GM18499 (cell line): ENCODE data around the gene MAPKAPK3.

Experiments
- ATAC-seq: cut with Tn5 transposase; IDR thresholded peaks from one replicate; pipeline ENCODE4 v1.9.1; 2021; ENCODE audit warnings: moderate number of reproducible peaks; ENCODE audit not compliant: insufficient read depth, unreplicated experiment

MAPKAPK3 gene

DNA sequence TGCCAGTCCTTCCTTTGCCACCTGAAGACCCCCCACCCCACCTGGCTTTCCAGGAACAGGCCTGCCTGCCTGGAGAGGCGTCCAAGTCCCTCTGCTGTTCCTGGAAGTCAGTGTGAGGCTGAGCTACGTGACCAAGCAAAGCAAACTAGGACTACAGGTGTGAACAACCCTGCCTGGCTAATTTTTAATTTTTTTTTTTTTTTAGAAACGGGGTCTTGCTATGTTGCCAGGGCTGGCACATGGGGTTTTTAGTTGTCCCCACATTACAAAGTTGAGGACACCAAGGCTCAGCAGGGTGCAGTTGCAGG, 30.2 kb upstream of the MAPKAPK3 start:
- no peak for ATAC-seq

DNA sequence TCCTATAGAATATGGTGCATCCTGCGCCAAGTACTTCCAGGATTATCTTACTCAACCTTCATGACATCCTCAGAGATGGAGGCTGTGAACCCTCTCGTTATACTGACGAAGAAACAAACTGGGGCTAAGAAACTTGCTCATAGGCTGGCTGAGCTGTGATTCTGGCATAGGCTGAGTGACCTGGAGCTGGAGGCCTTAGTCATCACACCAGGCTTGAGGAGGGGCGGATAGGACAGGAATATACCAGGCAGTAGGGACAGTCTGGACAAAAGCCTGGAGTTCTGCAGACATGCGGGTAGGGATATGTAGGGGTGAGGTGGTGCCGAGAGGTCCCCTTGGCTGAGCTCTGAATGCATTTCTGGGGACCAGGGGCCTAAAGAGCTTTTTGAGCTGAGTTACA, 29.6 kb upstream of the MAPKAPK3 start:
- ATAC-seq: no peak

DNA sequence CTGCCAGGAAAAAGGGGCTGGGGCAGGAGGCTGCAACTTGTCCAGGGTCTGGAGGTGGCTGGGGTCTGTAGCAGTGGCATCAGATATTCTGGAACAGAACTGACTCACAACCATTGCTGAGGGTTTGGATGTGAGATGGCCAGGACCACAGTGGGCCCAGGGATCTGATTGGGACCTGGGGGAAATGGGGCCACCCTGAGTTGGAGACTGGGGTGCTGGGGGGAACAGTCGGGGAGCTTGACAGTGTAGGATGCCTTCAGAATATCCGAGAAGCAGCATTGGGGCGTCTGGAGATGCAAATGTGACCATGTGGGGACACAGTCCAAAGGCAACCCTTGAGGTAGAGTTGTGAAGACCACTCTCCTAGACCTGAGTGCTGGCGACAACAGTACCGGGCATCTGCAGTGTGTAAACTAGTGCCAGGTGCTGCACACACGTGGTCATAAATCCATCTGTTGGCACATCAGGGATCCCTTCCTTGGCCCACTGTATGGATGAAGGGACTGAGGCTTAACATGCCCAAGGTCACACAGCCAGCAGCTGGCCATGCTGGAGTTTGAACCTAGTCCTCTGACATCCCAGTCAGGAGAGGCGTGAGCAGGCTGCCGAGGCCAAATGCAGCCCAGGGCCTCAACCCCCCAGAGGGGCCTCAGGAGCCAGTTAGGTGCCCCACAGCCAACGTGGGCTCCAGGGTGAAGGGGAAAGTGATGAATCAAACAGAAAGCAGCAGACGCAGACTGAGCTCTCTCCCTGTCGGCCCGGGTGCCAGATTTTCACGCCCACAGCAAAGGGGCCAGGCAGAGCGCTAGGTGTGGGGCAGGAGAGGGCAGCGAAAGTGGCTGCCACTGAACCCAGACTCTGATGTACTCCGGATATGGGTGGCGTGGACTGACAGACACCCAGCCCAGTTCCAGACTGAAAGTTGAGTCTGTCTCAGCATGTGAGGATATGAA, 28.9 kb upstream of the MAPKAPK3 start:
- ATAC-seq: no peak

DNA sequence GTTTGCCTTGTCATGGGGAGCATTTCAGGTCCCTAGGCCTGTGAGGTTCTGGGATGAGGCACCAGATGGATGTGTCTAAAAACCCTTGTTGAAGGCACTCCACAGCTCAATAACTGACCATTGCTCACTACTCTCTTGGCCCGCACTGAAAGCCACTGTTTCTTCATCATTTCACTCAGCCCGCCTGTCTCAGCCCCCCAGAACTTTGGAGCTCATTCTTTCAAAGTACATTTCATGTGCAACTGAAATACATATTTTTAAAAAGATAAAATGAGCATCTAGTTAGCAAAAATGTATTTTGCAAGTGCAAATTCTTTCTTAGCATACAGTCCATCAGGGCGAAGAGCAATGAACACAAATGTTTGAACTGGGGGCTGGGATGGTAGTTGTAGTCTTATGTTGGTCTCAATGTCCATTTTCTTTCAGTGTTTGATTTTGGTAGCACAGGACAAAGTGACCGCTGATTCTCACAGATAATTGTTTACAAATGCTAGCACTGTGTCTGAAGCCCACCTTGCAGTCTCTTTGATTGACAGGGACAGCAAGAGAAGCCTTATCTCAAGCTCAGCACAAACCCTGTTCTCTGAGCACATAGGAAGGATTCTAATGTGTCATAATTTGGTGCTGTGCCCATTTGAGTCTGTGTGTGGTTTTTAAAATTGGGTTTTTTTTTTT, 28.1 kb upstream of the MAPKAPK3 start:
- ATAC-seq: no peak

DNA sequence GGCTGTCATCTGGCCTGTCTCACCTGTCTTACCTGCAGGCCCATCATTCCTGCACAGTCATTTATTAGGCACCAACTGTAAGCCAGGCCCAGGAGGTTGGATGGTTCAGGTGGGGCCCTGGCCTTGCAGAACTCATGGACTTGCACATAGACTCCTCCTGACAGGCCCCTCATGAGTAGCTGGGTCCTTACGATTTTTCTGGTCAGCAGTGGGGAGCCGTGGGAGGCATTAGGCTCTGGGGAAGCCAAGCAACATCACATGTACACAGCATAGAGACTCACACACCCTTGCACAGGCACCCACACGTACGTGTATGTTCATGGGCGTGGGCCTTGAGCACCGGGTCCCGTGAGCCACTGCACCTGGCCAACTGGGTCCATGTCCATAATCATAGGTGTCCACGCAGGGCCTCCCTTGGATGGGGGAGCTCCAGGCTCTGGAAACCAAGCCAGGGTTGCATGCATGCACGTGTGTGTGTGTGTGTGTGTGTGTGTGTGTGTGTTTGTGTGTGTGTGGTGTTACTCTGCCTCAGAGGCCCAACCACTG, 25.7 kb upstream of the MAPKAPK3 start:
- no peak for ATAC-seq

DNA sequence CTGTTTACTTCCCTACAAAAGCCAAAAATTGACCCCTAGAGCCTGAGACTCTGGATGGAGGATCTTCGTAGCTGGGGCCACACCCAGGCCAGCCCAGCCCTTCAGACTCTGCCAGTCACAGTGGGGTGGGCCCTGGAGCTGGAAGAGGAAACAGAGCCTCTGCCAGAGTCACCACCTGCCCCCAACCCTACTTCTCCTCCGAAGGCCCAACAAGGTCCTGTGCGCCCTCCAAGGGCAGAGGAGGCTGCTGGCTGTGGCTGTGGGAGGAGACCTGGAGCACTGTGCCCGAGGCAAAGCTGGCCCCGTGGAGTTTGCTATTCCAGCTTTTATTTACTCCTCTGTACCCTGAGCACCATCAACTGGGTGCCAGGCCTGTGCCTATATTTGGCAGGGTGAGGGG, 24.4 kb upstream of the MAPKAPK3 start:
- no peak for ATAC-seq

DNA sequence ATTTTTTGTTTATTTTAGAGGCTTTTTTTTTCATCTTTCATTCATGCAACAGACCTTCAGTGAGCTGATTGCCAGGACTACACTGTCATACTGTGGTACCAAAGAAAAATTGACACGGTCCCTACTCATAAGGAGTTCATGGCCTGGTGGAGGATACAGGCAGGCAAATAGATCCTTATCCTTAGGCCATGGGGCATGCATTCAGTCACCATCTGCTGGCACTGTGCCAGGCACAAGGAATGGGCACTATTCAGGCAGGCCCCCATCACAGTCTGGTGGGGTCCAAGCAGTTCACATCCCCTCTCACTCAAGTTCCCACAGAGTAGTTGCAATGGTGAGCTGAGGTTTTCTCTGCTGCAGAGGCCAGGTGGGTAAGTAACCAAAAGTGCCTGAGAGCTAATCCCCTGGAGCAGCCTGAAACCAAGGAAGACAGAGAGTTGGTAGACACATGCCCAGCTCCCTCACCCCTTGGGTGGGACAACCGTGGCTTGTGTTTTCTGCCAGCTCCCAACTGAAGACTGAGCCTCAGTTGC, 22.6 kb upstream of the MAPKAPK3 start:
- ATAC-seq: no peak

DNA sequence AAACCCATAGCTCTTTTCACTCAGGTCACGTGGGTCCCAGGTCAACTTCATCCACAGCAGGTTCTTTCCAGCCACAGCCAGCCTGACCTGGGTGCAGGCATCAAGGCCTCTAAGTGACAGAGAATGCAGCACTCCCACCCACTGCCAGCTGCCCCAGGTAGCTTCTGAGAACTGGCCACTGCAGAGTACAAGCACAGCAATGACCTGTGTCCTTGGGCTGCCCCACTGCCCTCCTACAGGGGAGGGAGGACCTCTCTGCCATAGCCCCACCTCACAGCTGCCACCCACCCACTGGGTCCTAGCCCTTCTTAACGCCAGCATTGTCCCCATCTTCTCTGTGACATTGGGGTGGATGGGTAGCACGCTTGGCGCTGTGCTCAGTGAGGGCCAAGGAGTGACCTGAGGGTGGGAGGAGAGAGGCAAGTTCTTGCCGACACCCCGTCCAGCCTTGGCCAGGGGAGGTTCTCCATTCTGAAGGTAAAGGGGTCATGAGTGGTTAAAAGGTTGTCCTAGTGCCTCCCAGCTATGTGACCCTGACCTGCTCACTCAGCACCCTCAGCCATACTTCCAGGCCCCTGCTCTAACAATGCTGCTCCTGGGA, 17.7 kb upstream of the MAPKAPK3 start:
- ATAC-seq: no peak

DNA sequence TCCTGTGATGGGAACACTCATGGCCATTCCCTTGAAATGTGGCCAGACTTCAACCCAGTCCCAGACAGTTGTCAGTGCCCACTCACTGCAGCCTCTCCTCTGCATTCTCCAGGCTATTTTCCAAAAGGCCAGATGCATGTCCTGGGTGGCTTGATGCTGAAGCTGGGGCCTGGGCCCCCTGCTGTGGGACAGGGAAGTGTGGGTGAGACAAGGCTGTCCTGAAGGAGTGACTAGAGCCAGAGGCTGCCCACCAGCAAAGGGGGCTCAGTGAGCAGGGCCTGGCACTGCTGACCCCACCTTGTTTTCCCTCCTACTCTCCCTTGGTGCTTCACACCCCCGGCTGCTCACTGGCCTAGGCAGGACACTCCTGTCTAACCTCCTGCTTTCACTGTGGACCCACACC, 17.2 kb upstream of the MAPKAPK3 start:
- ATAC-seq: no peak

DNA sequence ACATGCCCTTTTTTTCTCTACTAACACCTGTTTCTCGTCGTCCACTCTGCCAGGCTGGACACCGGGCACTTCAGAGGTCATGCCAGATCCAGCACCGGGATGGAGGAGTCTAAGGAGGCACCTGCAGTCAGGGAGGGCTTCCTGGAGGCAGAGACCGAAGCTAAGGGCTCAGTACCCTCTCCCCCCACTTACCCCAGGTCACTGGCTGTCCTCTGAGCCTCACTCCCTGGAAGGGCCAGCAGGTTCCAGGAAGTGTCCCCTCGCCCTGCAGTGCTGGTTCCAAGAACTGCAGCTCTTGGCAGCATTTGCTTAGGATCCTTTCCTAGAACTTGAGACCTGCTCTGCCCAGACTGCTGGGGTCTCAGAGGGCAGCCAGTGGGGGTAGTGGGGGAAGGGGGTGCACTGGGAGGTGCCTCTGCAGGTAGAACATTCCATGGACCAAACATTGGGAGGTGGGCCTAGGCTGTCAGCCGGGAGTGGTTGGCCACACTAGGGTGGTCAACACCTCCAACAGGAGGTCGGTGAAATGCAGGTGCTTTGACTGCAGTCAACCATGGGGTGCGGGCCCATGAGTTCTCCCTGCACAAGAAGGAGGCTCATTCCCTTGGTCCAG, 16.7 kb upstream of the MAPKAPK3 start:
- ATAC-seq: no peak

DNA sequence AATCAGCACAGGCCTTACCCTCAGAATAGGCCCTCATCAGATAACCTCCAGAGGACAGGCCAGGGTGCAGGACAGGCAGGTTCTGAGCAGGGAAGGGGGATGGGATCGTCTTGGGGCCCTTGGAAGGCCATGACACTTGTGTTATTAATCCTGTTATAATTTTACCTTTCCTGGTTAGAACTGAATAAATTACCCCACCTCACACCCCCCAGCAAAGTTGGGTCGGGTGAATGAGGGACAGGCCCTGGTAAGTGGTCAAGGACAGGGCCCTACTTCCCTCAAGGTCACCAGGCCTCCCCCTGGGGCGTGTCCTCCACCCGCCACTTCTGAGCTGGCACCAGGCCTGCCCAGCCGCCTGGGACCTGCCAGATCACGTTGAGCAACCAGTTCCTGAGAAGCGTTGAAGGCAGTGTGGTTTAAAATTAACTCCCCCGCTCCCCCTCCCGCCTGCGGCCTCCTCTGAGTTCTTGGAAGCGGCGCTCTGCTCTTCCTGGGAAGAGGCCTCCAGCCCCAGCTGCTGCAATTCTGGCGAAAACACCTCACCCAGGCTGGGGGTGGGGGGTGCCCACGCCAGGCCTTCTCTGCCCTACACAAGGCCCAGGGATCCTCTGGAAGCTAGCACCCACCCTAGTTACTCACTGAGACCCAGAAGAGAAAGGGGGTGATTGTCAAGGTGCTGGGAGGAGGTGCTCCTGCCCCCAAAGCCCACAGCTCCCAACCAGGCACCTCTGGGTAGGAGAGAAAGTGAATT, 15.9 kb upstream of the MAPKAPK3 start:
- no peak for ATAC-seq

DNA sequence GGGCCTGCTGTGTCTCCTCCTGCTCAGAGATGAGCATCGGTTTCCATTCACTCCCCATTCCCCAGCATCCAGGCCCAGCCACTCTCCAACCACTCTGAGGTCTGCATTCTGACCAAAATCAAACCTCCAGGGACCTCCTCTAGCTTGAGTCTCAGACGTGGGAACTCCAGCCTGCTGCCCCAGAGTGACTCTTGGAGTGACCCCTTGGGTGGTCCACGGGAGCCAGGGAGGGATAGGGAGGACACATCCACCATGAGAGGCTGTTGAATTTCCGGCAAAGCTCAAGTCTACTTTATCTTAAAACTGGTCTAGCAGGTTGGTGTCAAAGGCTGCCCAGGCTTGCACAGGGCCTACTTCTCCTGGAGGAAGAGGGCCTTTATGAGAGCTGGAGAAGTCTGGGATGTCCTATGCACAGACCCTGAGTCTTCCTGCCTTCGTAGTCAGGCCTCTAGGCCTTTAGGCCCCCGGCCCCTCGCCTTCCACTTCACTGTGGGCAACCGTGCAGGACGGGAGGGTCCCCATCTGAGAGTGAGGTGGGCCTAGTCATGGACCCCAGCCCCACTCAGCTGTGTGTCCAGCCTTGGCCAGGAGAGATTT, 14.3 kb upstream of the MAPKAPK3 start:
- ATAC-seq: no peak

DNA sequence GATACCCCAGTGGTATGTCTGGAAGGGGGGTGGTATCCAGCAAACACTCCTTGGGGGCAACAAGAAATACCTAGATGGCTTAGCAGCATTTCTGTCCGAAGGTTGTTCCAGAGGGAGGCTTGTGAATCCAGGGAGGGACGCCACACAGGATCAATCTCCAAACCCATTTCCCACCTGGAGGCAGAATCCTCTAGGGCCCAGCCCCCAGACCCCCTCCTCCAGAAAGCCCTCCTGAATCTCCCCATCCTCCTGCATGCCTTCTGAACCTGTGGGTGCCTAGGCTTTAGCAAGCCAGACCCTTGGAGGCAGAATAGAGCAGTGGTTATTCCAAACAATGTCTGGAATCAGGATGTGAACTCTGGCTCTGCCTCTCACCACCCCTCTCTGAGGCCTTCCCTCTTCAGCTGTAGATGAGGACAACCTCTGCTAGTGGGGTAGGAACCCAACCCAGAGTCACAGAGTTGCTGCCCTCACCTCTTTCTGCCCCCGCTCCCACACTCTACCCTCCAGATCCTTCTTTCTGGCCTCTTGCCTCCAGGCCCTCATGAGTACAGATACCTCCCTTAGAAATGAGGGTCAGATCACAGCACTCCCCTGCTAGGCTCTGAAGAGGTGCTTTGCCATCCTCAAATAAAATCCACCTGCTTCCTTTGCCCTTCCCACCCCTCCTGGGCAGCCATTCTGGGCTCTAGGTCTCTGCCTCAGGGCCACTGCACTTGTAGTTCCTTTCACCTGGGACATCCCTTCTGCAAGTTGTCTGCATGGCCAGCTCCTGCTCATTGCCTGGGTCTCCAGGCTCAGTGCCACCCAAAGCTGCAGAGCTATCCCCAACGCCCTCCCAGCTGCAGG, 13.5 kb upstream of the MAPKAPK3 start:
- no peak for ATAC-seq

DNA sequence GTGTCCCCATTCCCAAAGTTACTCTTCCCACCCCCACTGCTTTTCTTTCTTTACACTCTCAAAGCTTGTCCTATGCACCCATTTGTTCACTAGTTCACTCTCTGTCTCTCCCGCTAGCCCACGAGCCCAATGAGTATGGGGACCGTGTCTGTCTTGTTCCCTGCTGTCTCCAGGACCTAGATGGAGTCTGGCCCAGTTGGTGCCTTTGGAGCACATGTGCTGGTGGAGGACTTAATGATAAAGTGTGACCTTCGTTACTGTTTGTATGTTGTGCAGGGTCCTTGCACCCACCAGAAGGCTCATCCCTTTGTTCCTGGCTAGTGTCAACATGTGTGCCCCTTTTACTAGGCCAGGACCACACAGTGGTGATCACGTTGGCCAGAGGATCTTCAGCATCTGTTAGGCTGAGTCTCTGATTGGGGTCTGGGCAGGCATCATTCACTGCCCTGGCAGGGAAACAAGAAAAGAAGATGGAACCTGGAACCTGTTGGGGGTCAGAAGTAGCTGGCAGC, 12.8 kb upstream of the MAPKAPK3 start:
- no peak for ATAC-seq

DNA sequence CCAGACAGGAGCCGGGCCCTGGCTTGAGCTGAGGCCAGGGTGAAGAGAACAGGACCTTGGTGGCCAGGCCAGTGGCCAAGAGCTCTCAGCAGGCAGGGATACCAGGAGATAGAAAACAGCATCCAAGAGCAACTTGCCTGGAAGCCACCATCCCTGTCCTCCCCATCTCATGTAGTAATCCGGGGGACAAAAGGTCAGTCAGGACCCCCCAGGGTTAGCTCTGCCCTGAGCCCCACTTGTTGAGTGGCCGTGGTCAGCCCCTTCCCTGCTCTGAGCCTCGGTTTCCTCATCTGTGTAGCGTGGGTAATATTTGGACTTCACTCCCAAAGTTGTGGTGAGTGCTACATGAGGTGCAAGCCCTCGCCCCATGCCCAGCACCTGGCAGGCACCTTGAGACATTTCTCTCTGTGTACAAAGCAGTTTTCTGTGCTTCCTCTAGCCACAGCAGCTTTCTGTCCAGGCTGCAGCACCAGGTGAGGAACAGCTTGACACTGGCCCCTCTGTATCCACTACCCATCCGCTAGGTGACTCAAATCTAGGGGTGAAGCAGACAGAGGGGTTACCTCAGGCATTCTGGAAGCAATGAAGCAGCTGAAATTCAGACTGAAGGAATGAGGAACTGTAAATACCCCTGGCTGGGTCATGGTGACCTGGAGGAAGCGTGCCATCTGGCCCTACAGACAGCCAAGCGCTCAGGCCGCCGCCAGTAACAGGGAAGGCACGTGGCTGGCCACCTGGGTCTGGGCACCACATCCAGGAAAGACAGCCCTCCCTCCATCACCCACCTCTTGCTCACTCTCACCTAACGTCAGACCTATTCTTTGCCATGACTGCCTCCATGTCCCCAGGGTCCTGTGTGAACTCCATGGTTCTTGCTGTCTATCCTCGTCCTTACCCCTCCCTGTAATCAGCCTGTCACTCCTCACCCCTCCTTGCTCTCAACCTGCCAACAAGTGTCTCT, 12.0 kb upstream of the MAPKAPK3 start:
- ATAC-seq: no peak

DNA sequence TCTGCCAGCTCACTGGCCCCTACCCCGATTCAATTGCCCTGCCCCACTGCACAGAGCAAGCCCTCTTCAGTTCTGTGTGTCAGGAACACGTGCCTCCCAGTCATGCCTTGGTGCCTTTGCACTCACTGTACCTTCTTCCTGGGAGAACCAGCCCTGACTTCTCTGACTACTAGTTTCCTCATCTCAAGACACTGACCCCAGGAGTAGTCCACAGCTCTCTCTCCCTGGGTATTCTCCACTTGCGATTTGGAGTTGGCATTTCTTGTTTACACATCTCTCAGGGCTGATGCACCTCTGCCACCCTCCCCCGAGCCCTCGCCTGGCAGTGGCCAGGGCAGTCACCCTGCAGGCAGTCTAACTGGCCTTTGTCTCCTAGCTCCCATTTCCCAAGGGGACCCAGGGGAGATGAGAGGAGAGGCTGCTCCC, 11.0 kb upstream of the MAPKAPK3 start:
- no peak for ATAC-seq

DNA sequence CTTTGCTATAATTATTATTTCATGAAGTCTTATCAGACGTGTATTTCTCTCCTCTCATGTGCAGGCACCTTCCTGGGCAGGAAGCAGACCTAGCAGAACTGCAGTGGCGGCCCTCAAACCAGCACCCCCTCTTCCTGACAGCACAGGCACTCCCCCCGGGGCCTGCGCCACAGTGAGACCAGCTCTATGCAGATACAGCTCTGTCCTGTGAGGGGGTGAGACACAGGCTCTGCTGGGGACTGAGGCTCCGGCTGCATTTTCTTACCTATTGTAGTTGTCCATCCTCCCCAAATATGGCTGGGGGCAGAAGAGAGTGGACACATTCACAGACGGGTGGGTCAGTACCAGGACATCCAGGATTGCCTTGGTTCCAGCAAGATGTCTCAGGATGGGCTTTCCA, 10.4 kb upstream of the MAPKAPK3 start:
- no peak for ATAC-seq
